Epithelial cell of proximal tubule (primary cell): ENCODE results near the gene ANKRD40CL. TPM values are rescaled to one million over a fixed set of nuclear protein-coding genes. Genes with fewer than 3 reads are reported as not detected.
"Not testable (repeated sequence)": the region's sequence is repeated elsewhere in the genome, so short reads cannot be mapped to it uniquely, and the experiment has no call there.

Source experiments
- DNase-seq: peaks from one replicate; pipeline ENCODE4 v3.0.0-alpha.2; 2011; ENCODE audit warnings: low read depth
- H3K4me3 ChIP-seq: 2 replicates; pipeline ENCODE4 v1.5.1; 2011; ENCODE audit warnings: low read depth, mild to moderate bottlenecking, low read length
- total RNA-seq: library from RNA; depleted of rRNA; stranded (reverse); fragments of >200 nt; gene quantifications from 2 replicates; pipeline ENCODE4 v1.2.3, GENCODE V29; 2015
- TF ChIP-seq, protein P1 (sequence below): conservative IDR thresholded peaks from 2 replicates; pipeline ENCODE4 v1.5.1; 2012; ENCODE audit warnings: low read depth, mild to moderate bottlenecking, low read length

ANKRD40CL gene
- total RNA-seq, 1 donor from 2014 or later: not detected

DNA sequence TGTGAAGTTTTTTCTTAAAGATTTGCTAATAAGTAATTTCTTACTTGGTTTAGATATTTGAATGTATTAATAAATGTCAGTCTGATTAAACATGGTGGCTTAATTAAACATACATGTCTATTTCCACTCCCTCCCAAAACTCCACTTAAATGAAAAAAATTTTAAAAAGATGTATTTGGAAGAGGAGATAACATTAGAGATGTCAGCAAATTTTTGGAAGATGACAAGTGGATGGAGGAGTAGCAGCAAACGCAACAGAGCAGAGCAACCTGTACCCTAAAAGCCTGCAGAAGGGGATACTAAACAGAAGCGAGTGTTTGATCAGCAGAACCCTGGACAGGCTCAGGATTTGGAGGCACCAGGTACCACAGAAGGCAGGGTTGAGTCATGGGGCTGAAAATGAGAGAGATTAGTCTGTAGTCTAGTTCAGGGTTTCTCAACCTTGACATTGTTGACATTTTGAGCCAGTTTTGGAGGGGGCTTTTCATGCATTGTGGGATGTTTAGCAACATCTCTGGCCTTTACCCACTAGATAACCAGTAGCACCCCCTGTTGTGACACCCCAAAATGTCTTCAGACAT, 30.1 kb downstream of the ANKRD40CL start:
- DNase-seq: no peak
- TF ChIP-seq, protein P1, sequence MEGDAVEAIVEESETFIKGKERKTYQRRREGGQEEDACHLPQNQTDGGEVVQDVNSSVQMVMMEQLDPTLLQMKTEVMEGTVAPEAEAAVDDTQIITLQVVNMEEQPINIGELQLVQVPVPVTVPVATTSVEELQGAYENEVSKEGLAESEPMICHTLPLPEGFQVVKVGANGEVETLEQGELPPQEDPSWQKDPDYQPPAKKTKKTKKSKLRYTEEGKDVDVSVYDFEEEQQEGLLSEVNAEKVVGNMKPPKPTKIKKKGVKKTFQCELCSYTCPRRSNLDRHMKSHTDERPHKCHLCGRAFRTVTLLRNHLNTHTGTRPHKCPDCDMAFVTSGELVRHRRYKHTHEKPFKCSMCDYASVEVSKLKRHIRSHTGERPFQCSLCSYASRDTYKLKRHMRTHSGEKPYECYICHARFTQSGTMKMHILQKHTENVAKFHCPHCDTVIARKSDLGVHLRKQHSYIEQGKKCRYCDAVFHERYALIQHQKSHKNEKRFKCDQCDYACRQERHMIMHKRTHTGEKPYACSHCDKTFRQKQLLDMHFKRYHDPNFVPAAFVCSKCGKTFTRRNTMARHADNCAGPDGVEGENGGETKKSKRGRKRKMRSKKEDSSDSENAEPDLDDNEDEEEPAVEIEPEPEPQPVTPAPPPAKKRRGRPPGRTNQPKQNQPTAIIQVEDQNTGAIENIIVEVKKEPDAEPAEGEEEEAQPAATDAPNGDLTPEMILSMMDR: no peak
- H3K4me3 ChIP-seq: no peak overlapping the region

DNA sequence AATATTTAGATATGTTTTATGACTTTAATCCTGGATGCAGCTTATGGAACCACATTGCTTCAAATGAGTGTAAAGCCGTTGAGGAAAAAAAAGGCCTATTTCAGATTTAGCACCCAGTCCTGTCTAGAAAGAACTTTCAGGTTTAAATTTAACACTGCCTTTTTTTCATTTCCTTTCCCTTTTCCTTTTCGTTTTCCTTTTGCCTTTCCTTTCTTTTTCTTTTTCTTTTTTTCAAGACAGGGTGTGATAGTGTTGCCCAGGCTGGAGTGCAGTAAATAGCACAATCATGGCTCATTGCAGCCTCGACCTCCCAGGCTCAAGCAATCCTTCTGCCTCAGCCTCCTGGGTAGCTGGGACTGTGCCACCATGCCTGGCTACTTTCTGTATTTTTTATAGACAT, 32.0 kb downstream of the ANKRD40CL start:
- no peak for DNase-seq
- TF ChIP-seq, protein P1: no peak
- H3K4me3 ChIP-seq: no peak overlapping the region

DNA sequence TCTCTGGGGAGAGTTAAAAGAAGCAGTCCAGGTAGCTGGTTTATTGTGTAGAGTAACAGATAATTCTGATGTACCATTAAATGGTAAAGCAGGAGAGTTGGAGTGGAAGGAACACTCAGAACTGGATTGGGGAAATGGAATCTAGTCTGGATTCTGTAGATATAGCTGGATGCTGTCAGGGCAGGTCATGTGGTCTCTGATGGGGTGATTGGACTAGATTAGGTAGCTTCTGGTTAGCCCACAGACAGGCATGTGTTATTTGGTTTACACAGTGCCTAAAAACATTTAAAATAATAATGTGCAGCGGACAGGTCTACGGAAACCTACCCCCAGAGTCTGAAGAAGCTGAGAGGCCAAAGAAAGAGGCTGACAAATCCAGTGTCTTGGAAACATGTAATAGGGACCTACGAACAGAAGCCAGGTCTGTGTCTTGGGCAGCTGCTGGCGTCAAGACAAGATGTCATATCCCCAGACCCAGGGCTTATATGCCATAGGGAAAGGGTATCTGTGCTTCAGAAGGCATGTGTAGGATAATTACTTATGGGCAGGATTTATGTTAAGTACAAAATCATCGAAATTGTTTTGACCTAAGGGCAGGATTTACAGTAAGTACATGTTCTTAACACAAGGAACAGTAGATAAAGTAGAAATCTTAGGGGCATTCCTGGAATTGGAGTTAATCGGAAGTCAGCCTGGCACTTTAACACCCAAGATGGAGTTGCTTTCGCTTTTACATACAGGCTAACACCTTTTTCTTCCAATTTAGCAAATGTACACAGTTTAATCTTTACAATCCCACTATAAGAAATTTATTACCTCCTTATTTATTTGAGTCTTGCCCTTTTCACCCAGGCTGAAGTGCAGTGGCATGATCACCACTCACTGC, 35.5 kb downstream of the ANKRD40CL start:
- no peak overlapping the region for H3K4me3 ChIP-seq
- TF ChIP-seq, protein P1: no peak
- DNase-seq: no peak

DNA sequence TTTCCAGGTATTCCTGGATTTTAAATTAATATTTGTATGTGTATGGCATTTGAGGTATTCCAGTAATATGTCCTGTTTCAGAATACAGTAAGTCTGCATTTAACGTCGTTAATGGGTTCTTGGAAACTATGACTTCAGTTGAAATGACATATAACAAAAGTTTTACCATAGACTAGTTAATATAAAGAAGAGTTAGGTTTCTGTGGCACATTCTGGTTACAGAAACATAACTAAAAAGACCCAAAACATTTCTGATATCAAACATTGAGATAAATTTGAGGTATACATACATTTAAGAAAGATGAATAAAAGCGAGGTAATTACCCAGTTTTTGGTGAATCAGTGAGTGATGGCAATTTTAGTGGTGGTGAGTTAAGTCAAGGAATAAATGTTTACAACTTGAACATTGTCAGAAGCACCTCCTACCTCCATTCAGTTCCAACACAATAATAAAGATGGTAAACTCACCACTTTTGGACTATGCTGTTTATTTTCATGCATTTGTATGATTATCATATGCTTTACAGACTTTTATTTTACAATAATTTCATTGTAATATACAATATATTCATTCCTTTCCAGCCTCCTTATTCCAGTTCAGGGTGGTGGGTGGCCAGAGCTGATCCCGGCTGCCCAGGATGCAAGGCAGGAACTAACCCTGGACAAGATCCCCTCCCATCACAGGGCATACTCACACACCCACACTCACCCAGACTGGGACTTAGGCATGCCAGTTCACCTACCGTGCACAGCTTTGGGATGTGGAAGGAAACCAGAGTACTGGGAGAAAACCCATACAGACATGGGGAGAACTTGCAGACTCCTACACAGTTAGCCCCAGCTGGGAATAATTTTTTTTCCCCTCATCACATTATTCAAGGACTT, 38.2 kb downstream of the ANKRD40CL start:
- no peak overlapping the region for H3K4me3 ChIP-seq
- DNase-seq: no peak
- TF ChIP-seq, protein P1: no peak

DNA sequence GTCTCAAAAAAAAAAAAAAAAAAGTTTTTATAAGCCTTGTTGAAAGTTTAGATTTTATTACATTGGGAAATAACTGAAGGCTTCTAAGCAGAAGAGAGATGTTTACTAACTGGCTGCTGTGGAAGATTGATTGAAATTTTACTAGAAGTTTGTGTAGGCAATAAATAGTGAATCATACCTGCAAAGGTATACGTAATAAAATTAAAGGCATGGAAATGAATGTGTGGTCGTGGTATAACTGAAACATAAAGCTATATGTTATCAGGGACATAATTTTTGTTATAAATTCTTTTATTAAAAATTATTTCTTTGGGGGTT, 39.2 kb downstream of the ANKRD40CL start:
- H3K4me3 ChIP-seq: no peak overlapping the region
- no peak for DNase-seq
- TF ChIP-seq, protein P1: no peak

DNA sequence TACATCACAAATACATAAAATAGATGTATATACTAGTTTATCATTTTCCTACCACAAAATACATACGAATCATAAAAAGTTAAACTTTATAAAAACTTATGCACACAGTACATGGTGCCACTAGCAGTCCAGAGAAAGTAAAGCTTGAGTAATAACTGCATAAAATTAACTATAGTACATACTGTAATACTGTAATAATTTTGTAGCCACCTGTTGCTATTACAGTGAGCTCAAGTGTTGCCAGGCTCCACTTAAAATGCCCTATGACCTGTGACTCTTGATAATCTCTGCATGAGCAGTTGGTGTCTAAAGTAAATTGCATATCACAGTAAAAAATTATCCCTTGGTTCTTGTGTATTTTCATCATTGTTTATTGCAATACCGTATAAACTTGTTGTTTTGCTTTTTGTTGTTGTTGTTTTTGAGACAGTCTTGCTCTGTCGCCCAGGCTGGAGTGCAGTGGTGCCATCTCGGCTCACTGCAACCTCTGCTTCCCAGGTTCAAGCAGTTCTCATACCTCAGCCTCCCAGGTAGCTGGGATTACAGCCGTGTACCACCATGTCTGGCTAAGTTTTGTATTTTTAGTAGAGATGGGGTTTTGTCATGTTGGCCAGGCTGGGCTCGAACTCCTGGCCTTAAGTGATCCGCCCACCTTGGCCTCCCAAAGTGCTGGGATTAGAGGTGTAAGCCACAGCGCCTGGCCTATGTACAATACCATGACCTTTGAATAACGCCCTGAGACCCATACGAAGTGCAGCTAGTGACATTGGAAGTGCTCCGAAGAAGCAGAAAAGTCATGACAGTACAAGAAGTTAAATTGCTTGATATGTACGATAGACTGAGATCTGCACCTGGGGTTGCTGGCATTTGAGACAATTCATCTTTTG, 41.3 kb downstream of the ANKRD40CL start:
- TF ChIP-seq, protein P1: no peak
- no peak for DNase-seq
- no peak overlapping the region for H3K4me3 ChIP-seq

DNA sequence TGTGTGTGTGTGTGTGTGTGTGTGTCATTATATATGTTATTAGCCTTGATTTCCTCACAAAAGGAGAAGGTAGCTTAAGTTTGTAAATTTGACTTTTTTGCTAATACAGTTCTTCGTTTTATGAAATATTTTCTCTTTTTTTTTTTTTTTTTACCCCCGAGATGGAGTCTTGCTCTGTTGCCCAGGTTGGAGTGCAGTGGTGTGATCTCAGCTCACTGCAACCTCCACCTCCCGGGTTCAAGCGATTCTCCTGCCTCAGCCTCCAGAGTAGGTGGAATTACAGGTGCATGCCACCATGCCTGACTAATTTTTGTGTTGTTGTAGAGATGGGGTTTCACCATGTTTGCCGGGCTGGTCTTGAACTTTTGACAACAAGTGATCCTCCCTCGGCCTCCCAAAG, 42.7 kb downstream of the ANKRD40CL start:
- H3K4me3 ChIP-seq, DNase-seq: not testable (repeated sequence)
